ENCODE results near the gene LDLR.

DNA sequence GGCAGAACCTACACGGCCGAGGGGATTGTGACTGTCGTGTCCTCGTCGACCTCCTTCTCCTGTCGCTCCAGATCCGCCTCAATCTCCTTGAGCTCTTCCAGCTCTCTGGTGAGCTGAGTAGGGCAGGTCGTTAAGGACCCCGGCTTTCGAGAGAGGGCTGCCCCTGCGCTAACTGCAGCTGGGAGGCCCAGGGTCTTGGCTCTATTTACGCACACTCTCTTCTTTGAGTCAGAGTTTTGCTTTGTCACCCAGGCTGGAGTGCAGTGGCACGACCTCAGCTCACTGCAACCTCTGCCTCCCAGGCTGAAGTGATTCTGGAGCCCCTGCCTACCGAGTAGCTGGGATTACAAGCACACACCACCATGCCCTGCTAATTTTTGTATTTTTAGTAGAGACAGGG is 58.7 kb downstream of the LDLR start:
- TF ChIP-seq, protein P1, sequence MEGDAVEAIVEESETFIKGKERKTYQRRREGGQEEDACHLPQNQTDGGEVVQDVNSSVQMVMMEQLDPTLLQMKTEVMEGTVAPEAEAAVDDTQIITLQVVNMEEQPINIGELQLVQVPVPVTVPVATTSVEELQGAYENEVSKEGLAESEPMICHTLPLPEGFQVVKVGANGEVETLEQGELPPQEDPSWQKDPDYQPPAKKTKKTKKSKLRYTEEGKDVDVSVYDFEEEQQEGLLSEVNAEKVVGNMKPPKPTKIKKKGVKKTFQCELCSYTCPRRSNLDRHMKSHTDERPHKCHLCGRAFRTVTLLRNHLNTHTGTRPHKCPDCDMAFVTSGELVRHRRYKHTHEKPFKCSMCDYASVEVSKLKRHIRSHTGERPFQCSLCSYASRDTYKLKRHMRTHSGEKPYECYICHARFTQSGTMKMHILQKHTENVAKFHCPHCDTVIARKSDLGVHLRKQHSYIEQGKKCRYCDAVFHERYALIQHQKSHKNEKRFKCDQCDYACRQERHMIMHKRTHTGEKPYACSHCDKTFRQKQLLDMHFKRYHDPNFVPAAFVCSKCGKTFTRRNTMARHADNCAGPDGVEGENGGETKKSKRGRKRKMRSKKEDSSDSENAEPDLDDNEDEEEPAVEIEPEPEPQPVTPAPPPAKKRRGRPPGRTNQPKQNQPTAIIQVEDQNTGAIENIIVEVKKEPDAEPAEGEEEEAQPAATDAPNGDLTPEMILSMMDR (IDR thresholded peaks at IDR 0.05; ENCODE audit: extremely low read depth in 1 of 2, insufficient read depth in 1 of 2, low read depth in 1 of 2, low read length in 2 of 2) = no peak
- no peak for TF ChIP-seq JUN (IDR thresholded peaks at IDR 0.05; ENCODE audit: borderline replicate concordance, insufficient read depth, insufficient read length, low read depth)
- TF ChIP-seq, protein P2, sequence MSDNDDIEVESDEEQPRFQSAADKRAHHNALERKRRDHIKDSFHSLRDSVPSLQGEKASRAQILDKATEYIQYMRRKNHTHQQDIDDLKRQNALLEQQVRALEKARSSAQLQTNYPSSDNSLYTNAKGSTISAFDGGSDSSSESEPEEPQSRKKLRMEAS (IDR thresholded peaks at IDR 0.05; ENCODE audit: insufficient read depth, insufficient read length) = no peak
- TF ChIP-seq POLR2A (IDR thresholded peaks at IDR 0.05; ENCODE audit: low read depth, low read length) = no peak
- no peak for TF ChIP-seq EZH2 (IDR thresholded peaks at IDR 0.05; ENCODE audit: borderline replicate concordance, low read depth, low read length, severe bottlenecking)
- no peak for TF ChIP-seq POLR2AphosphoS5 (IDR thresholded peaks at IDR 0.05; ENCODE audit: insufficient read depth, low read depth, low read length)
- no peak for TF ChIP-seq MYC (IDR thresholded peaks at IDR 0.05; ENCODE audit: low read depth, low read length)
- TF ChIP-seq FOS (IDR thresholded peaks at IDR 0.05; ENCODE audit: borderline replicate concordance, insufficient read depth, low read length) = no peak
- TF ChIP-seq GATA2 (IDR thresholded peaks at IDR 0.05; ENCODE audit: insufficient read depth, insufficient read length, low read depth, low read length) = no peak

Data from endothelial cell of umbilical vein (primary cell).